H1 (cell line): ENCODE results near the gene SERINC5. TPM values are rescaled to one million over a fixed set of nuclear protein-coding genes. Genes with fewer than 3 reads are reported as not detected.

Source experiments
- CTCF ChIA-PET: fragments of 300-600 bp; sonication (Branson Sonifier 250); formaldehyde crosslinking; loops from one replicate; lab custom pipeline; 2021; ENCODE audit not compliant: partially characterized antibody; lab: Charles Lee
- POLR2A ChIA-PET: fragments of 300-600 bp; sonication (Branson Sonifier 250); formaldehyde crosslinking; loops from one replicate; lab custom pipeline; 2021; ENCODE audit warnings: inconsistent platforms; ENCODE audit not compliant: partially characterized antibody; lab: Charles Lee
- DNase-seq, 2 experiments: peaks; one replicate each; pipeline versions ENCODE4 v3.0.0 to v3.0.0-alpha.2; 2010 to 2022; ENCODE audit warnings: low spot score in 2 of 2, low read depth in 1 of 2, mixed read lengths in 1 of 2
- FAIRE-seq: peaks from 2 replicates; lab custom pipeline; 2011; peaks lifted over from hg19 to GRCh38; lab: Jason Lieb, UNC
- H2AFZ ChIP-seq: 2 replicates; pipeline ENCODE4 v1.8.1; 2012; ENCODE audit warnings: low read length, inconsistent platforms
- H2AK5ac ChIP-seq: 2 replicates; pipeline ENCODE4 v1.6.1; 2013; ENCODE audit warnings: low read depth, low read length
- H2BK120ac ChIP-seq: replicated peaks from 2 replicates; pipeline ENCODE3; 2013; ENCODE audit warnings: low read depth, low read length, inconsistent platforms
- H2BK12ac ChIP-seq: 2 replicates; pipeline ENCODE4 v1.6.1; 2013; ENCODE audit warnings: low read depth, low read length
- H2BK15ac ChIP-seq: 2 replicates; pipeline ENCODE4 v1.6.1; 2013; ENCODE audit warnings: low read length
- H2BK20ac ChIP-seq: 2 replicates; pipeline ENCODE4 v1.6.1; 2013; ENCODE audit warnings: low read length
- H2BK5ac ChIP-seq: 2 replicates; pipeline ENCODE4 v1.6.1; 2013; ENCODE audit warnings: low read depth, low read length
- H3K14ac ChIP-seq: 2 replicates; pipeline ENCODE4 v1.6.1; 2013; ENCODE audit warnings: inconsistent platforms; ENCODE audit not compliant: insufficient read length
- H3K18ac ChIP-seq: 2 replicates; pipeline ENCODE4 v1.6.1; 2013; ENCODE audit warnings: low read length; ENCODE audit errors: extremely low read depth
- H3K23ac ChIP-seq: 2 replicates; pipeline ENCODE4 v1.6.1; 2013; ENCODE audit warnings: inconsistent platforms; ENCODE audit not compliant: insufficient read length
- H3K23me2 ChIP-seq: 2 replicates; pipeline ENCODE4 v1.6.1; 2013; ENCODE audit warnings: low read depth, low read length
- H3K27ac ChIP-seq: 2 replicates; pipeline ENCODE4 v1.6.1; 2011; ENCODE audit warnings: low read depth, low read length, inconsistent platforms
- H3K27me3 ChIP-seq, 4 experiments: replicated peaks in 1 of 4; 1 replicate in 1 of 4; 2 replicates in 3 of 4; pipeline versions ENCODE4 v1.6.1 to v1.8.1; 2011 to 2013; ENCODE audit warnings: low read length in 3 of 4, mild to moderate bottlenecking in 3 of 4, inconsistent platforms in 2 of 4, mixed read lengths in 2 of 4, moderate library complexity in 1 of 4; ENCODE audit not compliant: control insufficient read depth in 3 of 4, insufficient read depth in 3 of 4; ENCODE audit errors: extremely low read depth in 1 of 4
- H3K36me3 ChIP-seq, 4 experiments: 2 replicates each; pipeline versions ENCODE4 v1.6.1 to v1.8.1; 2011 to 2013; ENCODE audit warnings: mild to moderate bottlenecking in 4 of 4, low read length in 3 of 4, moderate library complexity in 2 of 4, control low read depth in 1 of 4, inconsistent platforms in 1 of 4; ENCODE audit not compliant: insufficient read depth in 4 of 4, control insufficient read depth in 2 of 4
- H3K4ac ChIP-seq: replicated peaks from 2 replicates; pipeline ENCODE3; 2013; ENCODE audit warnings: low read length, low read depth, mixed read lengths, inconsistent platforms; ENCODE audit not compliant: insufficient read length
- H3K4me1 ChIP-seq, 4 experiments: replicated peaks in 1 of 4; 1 replicate in 1 of 4; 2 replicates in 3 of 4; pipeline versions ENCODE4 v1.6.1 to v1.8.1; 2011 to 2013; ENCODE audit warnings: low read length in 3 of 4, inconsistent platforms in 2 of 4, mixed read lengths in 1 of 4; ENCODE audit not compliant: insufficient read depth in 4 of 4, control insufficient read depth in 3 of 4
- H3K4me2 ChIP-seq, 2 experiments: 2 replicates each; pipeline versions ENCODE4 v1.6.1 to v1.8.1; 2011 to 2013; ENCODE audit warnings: low read depth in 2 of 2, low read length in 2 of 2, control low read depth in 1 of 2, inconsistent platforms in 1 of 2, mild to moderate bottlenecking in 1 of 2; ENCODE audit not compliant: insufficient read depth in 1 of 2
- H3K4me3 ChIP-seq, 4 experiments: fragments of 200-600, 300-600 bp in 1 of 4; sonication (generic), shearing (Covaris generic), sonication (Bioruptor Twin) in 1 of 4; 2 replicates each; pipeline versions ENCODE4 v1.5.1 to v1.8.1; 2011 to 2016; ENCODE audit warnings: low read length in 4 of 4, low read depth in 3 of 4, control low read depth in 2 of 4, inconsistent platforms in 2 of 4, mild to moderate bottlenecking in 2 of 4, mixed read lengths in 1 of 4, moderate library complexity in 1 of 4; ENCODE audit not compliant: insufficient read depth in 2 of 4; ENCODE audit errors: extremely low read depth in 1 of 4
- H3K56ac ChIP-seq: replicated peaks from 2 replicates; pipeline ENCODE3; 2013; ENCODE audit warnings: low read depth, mild to moderate bottlenecking, mixed read lengths, low read length, inconsistent platforms; ENCODE audit not compliant: insufficient read length
- H3K79me1 ChIP-seq: 2 replicates; pipeline ENCODE4 v1.6.1; 2013; ENCODE audit warnings: low read depth, low read length, control low read depth
- H3K79me2 ChIP-seq, 2 experiments: 2 replicates each; pipeline versions ENCODE4 v1.6.1 to v1.8.1; 2012 to 2013; ENCODE audit warnings: low read length in 2 of 2, mild to moderate bottlenecking in 2 of 2, inconsistent platforms in 1 of 2; ENCODE audit not compliant: insufficient read depth in 2 of 2, control insufficient read depth in 1 of 2
- H3K9ac ChIP-seq, 4 experiments: replicated peaks in 1 of 4; 1 replicate in 1 of 4; 2 replicates in 3 of 4; pipeline versions ENCODE4 v1.6.1 to v1.8.1; 2011 to 2013; ENCODE audit warnings: low read depth in 3 of 4, low read length in 3 of 4, control low read depth in 2 of 4, mild to moderate bottlenecking in 2 of 4, moderate library complexity in 2 of 4, inconsistent platforms in 1 of 4; ENCODE audit errors: extremely low read depth in 1 of 4
- H3K9me3 ChIP-seq, 2 experiments: 2 replicates each; pipeline versions ENCODE4 v1.6.1 to v1.8.1; 2012 to 2013; ENCODE audit warnings: mild to moderate bottlenecking in 2 of 2, moderate library complexity in 2 of 2, control low read depth in 1 of 2, inconsistent platforms in 1 of 2, low read depth in 1 of 2, low read length in 1 of 2, mixed read lengths in 1 of 2; ENCODE audit not compliant: insufficient read depth in 2 of 2
- H4K20me1 ChIP-seq, 2 experiments: replicated peaks in 1 of 2; 2 replicates each; pipeline versions ENCODE3 to v1.8.1; 2011 to 2013; ENCODE audit warnings: inconsistent platforms in 2 of 2, low read length in 2 of 2, mild to moderate bottlenecking in 1 of 2; ENCODE audit not compliant: insufficient read depth in 2 of 2, control insufficient read depth in 1 of 2
- H4K5ac ChIP-seq: 2 replicates; pipeline ENCODE4 v1.6.1; 2013; ENCODE audit warnings: low read length, low read depth, mixed read lengths, inconsistent platforms; ENCODE audit not compliant: insufficient read length
- H4K8ac ChIP-seq: 2 replicates; pipeline ENCODE4 v1.8.0; 2013; ENCODE audit warnings: mild to moderate bottlenecking, moderate library complexity, low read length, inconsistent platforms; ENCODE audit not compliant: insufficient read depth; ENCODE audit errors: extremely low read depth
- H4K91ac ChIP-seq: replicated peaks from 2 replicates; pipeline ENCODE3; 2013; ENCODE audit warnings: low read length, mixed read lengths, inconsistent platforms; ENCODE audit not compliant: insufficient read length
- BACH1 ChIP-seq: IDR thresholded peaks from 2 replicates; pipeline ENCODE4 v1.6.1; 2012; ENCODE audit warnings: low read length, improper control_type of control experiment
- CHD1 ChIP-seq: IDR thresholded peaks from 2 replicates; pipeline ENCODE4 v1.6.1; 2012; ENCODE audit warnings: low read depth, low read length, improper control_type of control experiment
- POLR2A ChIP-seq, 2 experiments: IDR thresholded peaks; 1 replicate in 1 of 2; 2 replicates in 1 of 2; pipeline ENCODE4 v1.6.1; 2011; ENCODE audit warnings: low read depth in 2 of 2, low read length in 2 of 2, mild to moderate bottlenecking in 2 of 2; ENCODE audit errors: control extremely low read depth in 1 of 2
- RXRA ChIP-seq: IDR thresholded peaks from 2 replicates; pipeline ENCODE4 v1.6.1; 2011; ENCODE audit warnings: low read depth, mild to moderate bottlenecking, low read length, moderate library complexity; ENCODE audit not compliant: insufficient read depth
- WGBS, 2 experiments: shearing (Covaris generic) in 1 of 2; methylation state at CpG; one replicate each; pipeline versions ENCODE4 v1.1.6 to v1.1.7; 2013 to 2015; ENCODE audit warnings: low lambda C conversion rate in 2 of 2, mixed read lengths in 2 of 2, inconsistent platforms in 1 of 2, low coverage in 1 of 2, missing lambda C conversion rate in 1 of 2; ENCODE audit not compliant: insufficient replicate concordance in 2 of 2, insufficient coverage in 1 of 2, insufficient read length in 1 of 2; ENCODE audit errors: extremely low coverage in 1 of 2, missing lambda C conversion rate in 1 of 2; 5-methylcytosine and 5-hydroxymethylcytosine counted together
- polyA plus RNA-seq, 7 experiments: library from polyadenylated mRNA; depleted of rRNA in 3 of 7; stranded (reverse) in 5 of 7; unstranded in 2 of 7; fragments of >200 nt in 5 of 7; fragments of 200-250 nt in 2 of 7; gene quantifications; 1 replicate in 5 of 7; 2 replicates in 1 of 7; 4 replicates in 1 of 7; pipeline versions ENCODE4 v1.2.1 to v1.2.3, GENCODE V29; 2011 to 2013; ENCODE audit warnings: missing spikeins in 2 of 7, mixed read lengths in 2 of 7
- total RNA-seq: library from RNA; stranded (reverse); fragmentation: NEBNext Ultra II Directional; extraction: Animal tissue kit (Norgen Biotek cat#: 25700); gene quantifications from 2 replicates; pipeline ENCODE4 v1.2.1, GENCODE V29; 2021

The SERINC5 gene
- total and polyA plus RNA-seq, 2 of the 8 experiments (the other 6 are each of a cell fraction or from before 2014, with no cell fraction given): 32.2 to 149 TPM

GRCh38 chr5:80068246-80068636 is 187.6 kb downstream of the SERINC5 start:
- H2BK12ac ChIP-seq: no peak overlapping the region
- no peaks in the 10 kb centered on the region; a peak in 1 of 4 replicates for H3K9me3 ChIP-seq
- H3K56ac ChIP-seq: no peak overlapping the region
- H3K4me3 ChIP-seq: no peak overlapping the region
- H3K27me3 ChIP-seq: no peaks in the 10 kb centered on the region
- no peaks in the 10 kb centered on the region for H3K23me2 ChIP-seq
- H3K27ac ChIP-seq: no peak overlapping the region
- ChIA-PET CTCF (interaction anchor here (1.1 to 2.2 kb wide), 3 partner anchors 15 to 190 kb away, joined by 3 to 8 read pairs (median 5); partner anchors contain the start of gene THBS4), POLR2A (no interaction called here)
- FAIRE-seq (no peak), DNase-seq (no peak)
- no peak overlapping the region for H3K23ac ChIP-seq
- H2BK5ac ChIP-seq: no peak overlapping the region
- no peak overlapping the region for H3K9ac ChIP-seq
- H3K4ac ChIP-seq: no peak overlapping the region
- no peaks in the 10 kb centered on the region for H3K79me2 ChIP-seq
- H2AFZ ChIP-seq: no peak overlapping the region
- H2BK20ac ChIP-seq: no peak overlapping the region
- no peak overlapping the region for H2BK15ac ChIP-seq
- H3K18ac ChIP-seq: no peak overlapping the region
- WGBS, 2 experiments: 89% methylated on average over 5 of the region's 5 CpGs; no CpG with 5 or more reads in 1 of the 2 experiments
- H2BK120ac ChIP-seq: no peak overlapping the region
- no peak overlapping the region for H4K91ac ChIP-seq
- no peaks in the 10 kb centered on the region; a peak in 1 of 8 replicates for H3K36me3 ChIP-seq
- no peaks in the 10 kb centered on the region; a peak in 1 of 7 replicates for H3K4me1 ChIP-seq
- H3K14ac ChIP-seq: no peak overlapping the region
- H4K5ac ChIP-seq: no peak overlapping the region
- no peak overlapping the region for H3K4me2 ChIP-seq
- no peak overlapping the region for H4K8ac ChIP-seq
- H3K79me1 ChIP-seq: no peaks in the 10 kb centered on the region
- no peak for TF ChIP-seq CHD1
- TF ChIP-seq POLR2A (IDR thresholded peaks at IDR 0.05; ENCODE audit: control extremely low read depth in 1 of 2, low read depth in 2 of 2, low read length in 2 of 2): no peak
- no peak for TF ChIP-seq RXRA
- TF ChIP-seq BACH1: no peak
- H4K20me1 ChIP-seq: no peaks in the 10 kb centered on the region
- H2AK5ac ChIP-seq: no peak overlapping the region
